Common myeloid progenitor, CD34-positive (primary cell): ENCODE data around the gene GNB1.

ENCODE experiments used
- CTCF ChIA-PET: fragments of 350-600 bp; sonication (Branson Sonifier 250); formaldehyde crosslinking; loops from one replicate; lab custom pipeline; 2021; ENCODE audit warnings: antibody characterized with exemption; lab: Charles Lee
- POLR2A ChIA-PET: fragments of 350-600 bp; sonication (Branson Sonifier 250); formaldehyde crosslinking; loops from one replicate; lab custom pipeline; 2021; ENCODE audit warnings: antibody characterized with exemption; lab: Charles Lee
- DNase-seq, 3 donors: peaks; one replicate each; pipeline versions ENCODE4 v3.0.0 to v3.0.0-alpha.2; 2013
- H3K27ac ChIP-seq, 2 experiments: 1 replicate in 1 of 2; 2 replicates in 1 of 2; pipeline ENCODE4 v1.7.0; 2013; ENCODE audit warnings: inconsistent platforms in 2 of 2, low read length in 2 of 2, mild to moderate bottlenecking in 2 of 2, low read depth in 1 of 2, moderate library complexity in 1 of 2; ENCODE audit not compliant: severe bottlenecking in 2 of 2, insufficient read depth in 1 of 2, poor library complexity in 1 of 2
- H3K27me3 ChIP-seq, 5 experiments: replicated peaks in 2 of 5; 1 replicate in 3 of 5; 2 replicates in 2 of 5; pipeline versions ENCODE4 v1.6.1 to v1.7.0; 2013; ENCODE audit warnings: low read length in 4 of 5, mild to moderate bottlenecking in 2 of 5, moderate library complexity in 2 of 5, inconsistent platforms in 1 of 5; ENCODE audit not compliant: insufficient read depth in 5 of 5, control insufficient read depth in 4 of 5
- H3K36me3 ChIP-seq, 4 experiments: 1 replicate in 2 of 4; 2 replicates in 2 of 4; pipeline versions ENCODE4 v1.6.1 to v1.7.0; 2013; ENCODE audit warnings: low read length in 3 of 4, control low read depth in 1 of 4, mild to moderate bottlenecking in 1 of 4; ENCODE audit not compliant: control insufficient read depth in 4 of 4, insufficient read depth in 4 of 4
- H3K4me1 ChIP-seq, 4 experiments: 1 replicate in 3 of 4; 2 replicates in 1 of 4; pipeline versions ENCODE4 v1.6.1 to v1.7.1; 2013; ENCODE audit warnings: low read length in 3 of 4, mild to moderate bottlenecking in 3 of 4, control low read depth in 1 of 4, inconsistent platforms in 1 of 4, moderate library complexity in 1 of 4; ENCODE audit not compliant: control insufficient read depth in 4 of 4, insufficient read depth in 4 of 4; ENCODE audit errors: control extremely low read depth in 1 of 4
- H3K4me3 ChIP-seq, 7 experiments: 1 replicate in 4 of 7; 2 replicates in 3 of 7; pipeline versions ENCODE4 v1.5.1 to v1.7.0; 2013; ENCODE audit warnings: mild to moderate bottlenecking in 7 of 7, low read length in 6 of 7, moderate library complexity in 6 of 7, inconsistent platforms in 2 of 7, low read depth in 2 of 7, control low read depth in 1 of 7; ENCODE audit not compliant: insufficient read depth in 4 of 7, control insufficient read depth in 1 of 7; ENCODE audit errors: extremely low read depth in 1 of 7
- H3K9me3 ChIP-seq, 5 experiments: 1 replicate in 4 of 5; 2 replicates in 1 of 5; pipeline versions ENCODE4 v1.6.1 to v1.7.1; 2013; ENCODE audit warnings: low read length in 4 of 5, mild to moderate bottlenecking in 2 of 5, inconsistent platforms in 1 of 5, low read depth in 1 of 5, moderate library complexity in 1 of 5; ENCODE audit not compliant: control insufficient read depth in 4 of 5, insufficient read depth in 2 of 5; ENCODE audit errors: control extremely low read depth in 1 of 5
- WGBS: methylation state at CpG from one replicate; pipeline ENCODE4 v1.1.5; 2013; ENCODE audit not compliant: insufficient coverage; 5-methylcytosine and 5-hydroxymethylcytosine counted together

Gene GNB1

DNA sequence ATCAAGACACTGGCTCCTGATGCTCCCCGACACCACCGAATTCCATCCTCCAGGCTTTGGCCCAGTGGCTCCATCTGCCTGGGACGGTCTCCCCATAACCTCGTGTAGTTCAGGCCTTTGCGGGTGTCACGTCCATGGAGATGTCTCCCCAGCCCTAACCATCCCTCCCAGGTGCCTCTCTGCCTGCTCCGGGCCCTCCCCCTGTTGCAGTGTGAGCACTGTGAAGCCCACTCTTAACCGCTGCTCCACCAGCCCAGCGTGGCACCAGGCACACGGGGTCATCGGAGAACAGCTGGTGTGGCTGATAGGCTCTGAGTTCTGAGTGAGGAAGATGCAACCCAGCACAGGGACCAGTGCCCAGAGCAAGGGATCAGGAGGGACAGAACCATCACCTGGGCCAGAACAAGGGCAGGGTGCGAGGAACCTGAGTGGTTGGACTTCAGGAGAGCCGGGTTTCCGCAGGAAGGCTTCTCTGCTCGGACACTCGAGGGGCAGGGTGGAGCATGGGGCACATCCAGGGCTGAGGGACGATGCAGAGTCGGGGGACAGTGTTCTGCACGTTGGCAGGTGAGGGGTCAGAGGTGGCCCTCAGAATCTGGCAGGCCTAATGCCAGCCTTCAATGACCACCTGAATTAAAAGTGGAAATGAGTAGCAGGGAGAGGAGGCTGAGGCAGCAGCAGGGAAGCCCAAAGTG, 2.6 kb upstream of the GNB1 start:
- H3K9me3 ChIP-seq = no peaks in the 10 kb centered on the region
- ChIA-PET CTCF (interaction anchor here (1.2 to 7.0 kb wide), 2 partner anchors 12 to 14 kb away, joined by 3 to 110 read pairs; no protein-coding TSS in a partner anchor), POLR2A (no interaction called here)
- peaks cover 14 to 71% (median 54%) of the 10 kb centered on the region in 4 experiments for H3K4me1 ChIP-seq
- no peaks in the 10 kb centered on the region for H3K36me3 ChIP-seq
- no peak overlapping the region for H3K27ac ChIP-seq
- 96% methylated on average over 17 of the region's 19 CpGs for WGBS
- no peak overlapping the region for H3K4me3 ChIP-seq
- H3K27me3 ChIP-seq = no peaks in the 10 kb centered on the region
- no peak for DNase-seq

DNA sequence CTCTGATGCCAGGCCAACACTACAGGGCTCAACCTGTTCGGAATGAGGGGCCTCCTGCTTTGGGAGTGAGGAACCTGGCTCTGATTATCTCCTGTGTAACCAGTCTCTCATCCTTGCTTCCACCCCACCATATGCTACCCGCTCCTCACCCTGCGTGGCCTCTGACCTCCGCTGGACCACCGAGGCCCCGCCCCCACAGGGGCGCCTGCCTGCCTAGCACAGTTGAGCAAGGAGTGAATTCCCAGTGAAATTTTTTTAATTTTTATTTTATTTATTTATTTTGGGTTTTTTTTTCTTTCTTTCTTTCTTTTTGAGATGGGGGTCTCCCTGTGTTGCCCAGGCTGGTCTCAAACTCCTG, 1.9 kb upstream of the GNB1 start:
- no peaks in the 10 kb centered on the region for H3K9me3 ChIP-seq
- H3K27me3 ChIP-seq = no peaks in the 10 kb centered on the region
- 100% methylated on average over 1 of the region's 7 CpGs for WGBS
- DNase-seq = no peak
- H3K36me3 ChIP-seq = no peaks in the 10 kb centered on the region
- peaks cover 19 to 71% (median 56%) of the 10 kb centered on the region in 4 experiments for H3K4me1 ChIP-seq
- ChIA-PET CTCF (interaction anchor here (1.2 to 2.0 kb wide), 3 partner anchors 8 to 13 kb away, joined by 3 to 12 read pairs (median 9); no protein-coding TSS in a partner anchor), POLR2A (interaction anchor here (1.5 kb wide), 1 partner anchor 13 kb away, joined by 10 read pairs; no protein-coding TSS in a partner anchor)
- peak overlapping the region in 3 of 7 experiments; percentile 63 to 87 (median 72) for H3K4me3 ChIP-seq
- H3K27ac ChIP-seq = peak overlapping the region in 1 of 2 experiments; percentile 84

DNA sequence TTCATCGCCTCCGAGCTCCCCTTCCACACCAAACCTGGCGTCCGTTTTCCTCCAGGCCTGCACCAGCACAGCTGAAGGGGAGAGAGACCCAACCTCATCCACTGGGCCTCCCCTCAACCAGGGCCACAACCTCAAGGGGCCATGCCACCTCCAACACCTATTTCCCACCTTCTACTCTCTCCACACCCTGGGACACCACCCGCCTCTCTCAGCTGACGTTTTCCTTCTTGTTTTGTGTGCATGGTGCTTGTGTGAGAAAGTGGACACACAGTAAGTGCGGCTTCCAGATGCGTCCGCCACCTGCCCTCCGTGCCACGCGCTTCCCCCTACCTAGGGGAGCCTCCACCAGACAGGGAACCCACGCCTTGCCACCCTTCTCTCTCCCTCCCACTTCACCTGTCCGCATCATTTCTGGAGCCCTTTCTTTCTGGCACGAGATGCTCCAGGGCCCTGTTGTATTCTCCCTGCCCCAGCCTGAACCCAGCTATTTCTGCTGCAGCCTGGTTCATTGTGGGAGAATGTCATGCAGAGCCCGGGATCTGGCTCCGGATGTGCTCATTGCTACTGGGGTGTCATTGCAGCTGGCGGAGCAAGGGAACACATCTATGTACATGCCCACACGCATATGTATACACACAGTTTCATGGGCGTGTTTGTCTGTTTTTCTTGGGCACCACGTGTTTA, 1.3 kb upstream of the GNB1 start:
- peak in 1 of 3 donors; percentile 45 for DNase-seq
- Histone ChIP-seq H3K4me1 (peaks cover 19 to 69% (median 52%) of the 10 kb centered on the region in 4 experiments), H3K4me3 (peak overlapping the region; percentile 49 to 87 (median 67)), H3K36me3 (no peaks in the 10 kb centered on the region), H3K27ac (peak overlapping the region; percentile 33 to 84), H3K9me3 (no peaks in the 10 kb centered on the region), H3K27me3 (no peaks in the 10 kb centered on the region)
- ChIA-PET CTCF (interaction anchor here (1.2 to 2.0 kb wide), 4 partner anchors 9 to 13 kb away, joined by 3 to 12 read pairs (median 6); no protein-coding TSS in a partner anchor), POLR2A (interaction anchor here (0.6 to 1.5 kb wide), 4 partner anchors 10 to 449 kb away, joined by 3 to 10 read pairs (median 3); no protein-coding TSS in a partner anchor)
- WGBS = 49% methylated on average over 12 of the region's 21 CpGs

DNA sequence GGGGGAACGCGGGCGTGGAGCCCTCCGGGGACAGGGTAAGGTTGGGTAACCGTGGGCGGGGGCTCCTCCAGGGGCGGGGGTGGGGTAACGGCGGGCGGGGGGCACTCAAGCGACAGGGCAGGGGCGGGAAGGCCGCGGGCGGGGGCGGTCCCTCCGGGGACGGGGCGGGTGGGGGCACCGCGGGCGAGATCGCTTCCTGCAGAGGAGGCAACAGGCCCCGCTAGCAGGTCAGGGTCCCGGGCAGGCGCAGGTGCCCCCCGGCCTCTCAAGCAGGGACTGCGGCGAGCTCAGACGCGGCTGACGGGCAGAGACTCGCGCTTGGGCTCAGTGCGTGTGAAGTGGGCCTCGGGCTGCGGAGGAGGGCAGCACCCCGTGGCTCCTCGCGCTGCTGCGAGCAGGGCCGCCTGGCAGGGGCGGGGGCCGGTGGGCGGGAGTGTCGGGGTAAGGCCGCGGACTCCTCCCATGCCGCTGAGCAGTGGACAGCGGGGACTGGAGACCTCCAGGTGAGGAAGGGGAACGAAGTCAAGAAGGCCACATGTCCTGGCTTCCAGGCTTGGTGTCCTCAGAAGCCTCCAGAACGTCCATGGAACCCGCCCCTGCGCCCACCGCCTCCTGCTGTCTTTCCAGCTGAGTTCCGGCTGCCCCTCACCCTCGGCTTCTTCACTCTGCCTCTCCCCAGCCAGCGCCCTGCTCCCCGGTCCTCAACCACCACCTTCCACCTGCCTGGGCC, 627 bp upstream of the GNB1 start:
- H3K27ac ChIP-seq = peak overlapping the region; percentile 33 to 84
- WGBS = 1% methylated on average over 39 of the region's 59 CpGs

DNA sequence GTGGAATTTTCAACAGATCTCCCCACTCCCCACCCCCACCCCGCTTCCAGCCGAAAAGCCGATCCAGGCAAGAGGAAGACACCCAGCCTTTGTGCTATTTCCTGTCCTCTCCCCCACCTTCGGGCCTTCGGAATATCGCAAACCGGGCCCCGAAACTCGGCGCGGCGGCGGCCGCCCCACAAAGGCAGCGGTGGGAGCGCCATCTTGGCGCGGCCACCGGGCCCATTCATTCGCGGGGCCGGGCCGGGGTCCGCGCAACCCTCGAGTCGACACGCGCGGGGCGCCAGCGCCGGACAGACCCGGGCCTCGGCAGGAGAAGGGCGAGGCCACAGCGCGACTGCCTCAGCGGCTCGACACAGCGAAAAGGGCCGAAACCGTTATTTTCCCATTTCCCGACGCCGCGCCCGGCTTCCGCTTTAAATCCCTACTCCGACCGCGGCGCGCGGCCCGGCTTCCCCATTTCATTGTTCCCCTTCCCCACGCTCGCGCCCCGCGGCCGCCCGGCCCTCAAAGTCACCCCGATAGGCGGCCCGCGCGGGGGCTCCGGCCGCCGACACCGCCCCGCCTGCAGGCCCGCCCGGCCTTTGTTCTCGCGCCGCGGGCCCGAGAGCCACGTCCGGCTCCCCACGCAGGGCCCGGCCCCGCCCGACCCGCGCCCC, 911 bp downstream of the GNB1 start:
- ChIA-PET CTCF (interaction anchor here (0.8 kb wide), 1 partner anchor 16 kb away, joined by 3 read pairs; no protein-coding TSS in a partner anchor), POLR2A (interaction anchor here (0.6 kb wide), 2 partner anchors 10 to 98 kb away, joined by 3 read pairs; no protein-coding TSS in a partner anchor)

More for the DNA sequence above, 627 bp upstream of the GNB1 start:
- ChIA-PET CTCF (interaction anchor here (1.2 to 2.0 kb wide), 3 partner anchors 9 to 14 kb away, joined by 3 to 12 read pairs (median 9); no protein-coding TSS in a partner anchor), POLR2A (interaction anchor here (0.6 to 1.5 kb wide), 5 partner anchors 8 to 448 kb away, joined by 3 to 10 read pairs (median 3); no protein-coding TSS in a partner anchor)
- Histone ChIP-seq H3K36me3 (no peaks in the 10 kb centered on the region), H3K4me1 (peaks cover 19 to 69% (median 51%) of the 10 kb centered on the region in 4 experiments), H3K4me3 (peak overlapping the region; percentile 51 to 87 (median 72)), H3K27me3 (no peaks in the 10 kb centered on the region), H3K9me3 (no peaks in the 10 kb centered on the region)
- peak; percentile 54 to 86 (median 81) for DNase-seq

More for the DNA sequence above, 911 bp downstream of the GNB1 start:
- Histone ChIP-seq H3K4me3 (peak overlapping the region; percentile 72 to 92 (median 84)), H3K9me3 (no peaks in the 10 kb centered on the region), H3K27ac (peak overlapping the region; percentile 84 to 96), H3K4me1 (peaks cover 19 to 57% (median 42%) of the 10 kb centered on the region in 4 experiments), H3K27me3 (no peaks in the 10 kb centered on the region), H3K36me3 (no peaks in the 10 kb centered on the region)
- WGBS = under 1% methylated on average over 58 of the region's 88 CpGs
- peak; percentile 60 to 83 (median 79) for DNase-seq
